ENCODE measurements around the gene TMEM131L. TPM values are rescaled to one million over a fixed set of nuclear protein-coding genes. Genes with fewer than 3 reads are reported as not detected.

Gene TMEM131L
- total RNA-seq, 1 experiment from 2014 or later = 14.6 TPM

GRCh38 chr4:153452658-153453378 is 13.3 kb upstream of the TMEM131L start:
- Histone ChIP-seq H2BK12ac (ENCODE audit: insufficient read length, low read depth, low read length) (no peak overlapping the region), H4K5ac (ENCODE audit: insufficient read length, low read depth, low read length) (no peak overlapping the region), H3K79me1 (ENCODE audit: insufficient read depth, low read depth, low read length, poor library complexity, severe bottlenecking) (no peaks in the 10 kb centered on the region), H2BK15ac (ENCODE audit: low read depth, low read length) (no peak overlapping the region), H3K56ac (ENCODE audit: insufficient read length, low read depth, low read length) (no peak overlapping the region), H4K91ac (ENCODE audit: insufficient read length, low read depth, low read length) (no peak overlapping the region), H2BK120ac (ENCODE audit: low read depth, low read length, poor library complexity, severe bottlenecking) (no peak overlapping the region), H3K4ac (ENCODE audit: low read depth, low read length) (no peak overlapping the region), H2AK5ac (ENCODE audit: insufficient read length, low read length) (no peak overlapping the region), H2AFZ (ENCODE audit: low read length) (no peak overlapping the region), H3K27ac (ENCODE audit: insufficient read length, low read depth, low read length) (no peak overlapping the region), H3K27me3 (ENCODE audit: insufficient read depth, low read length) (no peaks in the 10 kb centered on the region), H3K9ac (ENCODE audit: extremely low read depth, insufficient read length, low read length) (no peak overlapping the region), H2BK20ac (ENCODE audit: low read depth, low read length, poor library complexity, severe bottlenecking) (no peak overlapping the region), H3K79me2 (ENCODE audit: insufficient read depth, low read length) (no peaks in the 10 kb centered on the region), H3K23me2 (ENCODE audit: insufficient read length, low read depth, low read length, poor library complexity, severe bottlenecking) (peaks cover 2% of the 10 kb centered on the region), H3K23ac (ENCODE audit: insufficient read length, low read depth, low read length) (no peak overlapping the region), H3K4me2 (ENCODE audit: insufficient read depth, insufficient read length, low read length) (no peak overlapping the region), H3K18ac (ENCODE audit: insufficient read length, low read depth, low read length) (no peak overlapping the region), H3T11ph (ENCODE audit: low read length) (no peak overlapping the region), H4K8ac (replicated peaks; ENCODE audit: insufficient read length, low read depth, low read length) (no peak overlapping the region), H4K20me1 (ENCODE audit: control insufficient read depth, insufficient read depth, insufficient read length) (no peaks in the 10 kb centered on the region), H3K4me1 (ENCODE audit: insufficient read depth, low read length) (no peaks in the 10 kb centered on the region), H3K14ac (ENCODE audit: insufficient read depth, low read length) (no peak overlapping the region), H3K9me3 (ENCODE audit: control insufficient read depth, low read depth, low read length) (no peaks in the 10 kb centered on the region), H2BK5ac (ENCODE audit: insufficient read length, low read length) (no peak overlapping the region)
- Mint-ChIP-seq H3K4me3 (no peak overlapping the region), H3K27me3 (ENCODE audit: low read depth) (no peaks in the 10 kb centered on the region), H3K27ac (no peak overlapping the region), H3K4me1 (peaks cover 16 to 18% of the 10 kb centered on the region in 2 experiments), H3K9me3 (peaks cover 0 to 3% of the 10 kb centered on the region in 2 experiments; a peak in 2 of 5 replicates), H3K36me3 (ENCODE audit: insufficient read depth in 1 of 3, low read depth in 3 of 3) (0 out of 7 replicates have a peak, but pooled peaks cover 0 to 4% (median 0%) of the 10 kb centered on the region in 3 experiments)
- WGBS (ENCODE audit: extremely low coverage, insufficient read length, low lambda C conversion rate) = no CpG with 5 or more reads among the region's 4 CpGs
- TF ChIP-seq, protein P1, sequence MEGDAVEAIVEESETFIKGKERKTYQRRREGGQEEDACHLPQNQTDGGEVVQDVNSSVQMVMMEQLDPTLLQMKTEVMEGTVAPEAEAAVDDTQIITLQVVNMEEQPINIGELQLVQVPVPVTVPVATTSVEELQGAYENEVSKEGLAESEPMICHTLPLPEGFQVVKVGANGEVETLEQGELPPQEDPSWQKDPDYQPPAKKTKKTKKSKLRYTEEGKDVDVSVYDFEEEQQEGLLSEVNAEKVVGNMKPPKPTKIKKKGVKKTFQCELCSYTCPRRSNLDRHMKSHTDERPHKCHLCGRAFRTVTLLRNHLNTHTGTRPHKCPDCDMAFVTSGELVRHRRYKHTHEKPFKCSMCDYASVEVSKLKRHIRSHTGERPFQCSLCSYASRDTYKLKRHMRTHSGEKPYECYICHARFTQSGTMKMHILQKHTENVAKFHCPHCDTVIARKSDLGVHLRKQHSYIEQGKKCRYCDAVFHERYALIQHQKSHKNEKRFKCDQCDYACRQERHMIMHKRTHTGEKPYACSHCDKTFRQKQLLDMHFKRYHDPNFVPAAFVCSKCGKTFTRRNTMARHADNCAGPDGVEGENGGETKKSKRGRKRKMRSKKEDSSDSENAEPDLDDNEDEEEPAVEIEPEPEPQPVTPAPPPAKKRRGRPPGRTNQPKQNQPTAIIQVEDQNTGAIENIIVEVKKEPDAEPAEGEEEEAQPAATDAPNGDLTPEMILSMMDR (conservative IDR thresholded peaks at IDR 0.05) = no peak
- DNase-seq = no peak

Measured in H9 (cell line).